SK-N-MC (cell line): ENCODE data around the gene C2orf69.

ENCODE experiments used
- EZH2 ChIP-seq: fragments of 200-600 bp; sonication (generic); IDR thresholded peaks from one replicate; pipeline ENCODE4 v1.6.1; 2017; ENCODE audit warnings: antibody characterized with exemption
- FOXP2 ChIP-seq: optimal IDR thresholded peaks from 2 replicates; pipeline ENCODE3; 2011; ENCODE audit warnings: mild to moderate bottlenecking, moderate library complexity; ENCODE audit not compliant: insufficient read depth; ENCODE audit errors: extremely low read length, control extremely low read depth
- POLR2AphosphoS5 ChIP-seq: IDR thresholded peaks from 2 replicates; pipeline ENCODE4 v1.6.1; 2012; ENCODE audit warnings: mild to moderate bottlenecking, low read depth, low read length, borderline replicate concordance

- no peak for TF ChIP-seq POLR2AphosphoS5
- no peak for TF ChIP-seq EZH2
- no peak for TF ChIP-seq FOXP2
Measured at GRCh38 chr2:199869653-199870052, 41.4 kb upstream of the C2orf69 start.
